Astrocyte of the cerebellum (primary cell): ENCODE data around the gene UTP18.
"Not testable (repeated sequence)": the region's sequence is repeated elsewhere in the genome, so short reads cannot be mapped to it uniquely, and the experiment has no call there.

Source experiments
- DNase-seq: peaks from one replicate; pipeline ENCODE4 v3.0.0-alpha.2; 2011; ENCODE audit warnings: low read depth
- H3K4me3 ChIP-seq: 2 replicates; pipeline ENCODE4 v1.5.1; 2011; ENCODE audit warnings: mild to moderate bottlenecking, low read depth, low read length, moderate library complexity
- CTCF ChIP-seq: IDR thresholded peaks from 2 replicates; pipeline ENCODE4 v1.5.1; 2012; ENCODE audit warnings: low read length, low read depth, moderate library complexity, mild to moderate bottlenecking; ENCODE audit errors: missing control alignments
- in situ Hi-C: cut with HindIII; loops from 2 replicates; pipeline ENCODE4 v1.10.0; 2017; ENCODE audit warnings: low sequenced_read_pairs

Gene UTP18

GRCh38 chr17:51269991-51270390, 9.6 kb downstream of the UTP18 start:
- DNase-seq = no peak
- no peak for TF ChIP-seq CTCF
- no peak overlapping the region for H3K4me3 ChIP-seq
- in situ Hi-C loops = no loop called here

GRCh38 chr17:51270636-51271035, 10.3 kb downstream of the UTP18 start:
- in situ Hi-C loops = no loop called here

GRCh38 chr17:51272812-51273211, 12.5 kb downstream of the UTP18 start:
- no peak for DNase-seq
- TF ChIP-seq CTCF = no peak
- no peak overlapping the region for H3K4me3 ChIP-seq
- in situ Hi-C loops = no loop called here

More at GRCh38 chr17:51270636-51271035, 10.3 kb downstream of the UTP18 start:
- DNase-seq = no peak
- no peak for TF ChIP-seq CTCF
- H3K4me3 ChIP-seq = no peak overlapping the region

- no peak for TF ChIP-seq CTCF
- in situ Hi-C loops = no loop called here
- DNase-seq = peak; percentile 57
Measured at GRCh38 chr17:51275381-51275780, 15.0 kb downstream of the UTP18 start.

GRCh38 chr17:51279183-51279582, 18.8 kb downstream of the UTP18 start:
- TF ChIP-seq CTCF = no peak
- no peak overlapping the region for H3K4me3 ChIP-seq
- in situ Hi-C loops = no loop called here
- DNase-seq = no peak

More at GRCh38 chr17:51275381-51275780, 15.0 kb downstream of the UTP18 start:
- no peak overlapping the region for H3K4me3 ChIP-seq

GRCh38 chr17:51287412-51287811, 27.1 kb downstream of the UTP18 start:
- TF ChIP-seq CTCF = no peak
- H3K4me3 ChIP-seq = no peak overlapping the region
- in situ Hi-C loops = no loop called here
- no peak for DNase-seq

GRCh38 chr17:51289696-51290111, 29.4 kb downstream of the UTP18 start:
- no peak for TF ChIP-seq CTCF
- DNase-seq = no peak
- in situ Hi-C loops = no loop called here

GRCh38 chr17:51294338-51294737, 34.0 kb downstream of the UTP18 start:
- DNase-seq, in situ Hi-C loops, H3K4me3 ChIP-seq: not testable (repeated sequence)

More at GRCh38 chr17:51289696-51290111, 29.4 kb downstream of the UTP18 start:
- H3K4me3 ChIP-seq = no peak overlapping the region
